Epithelial cell of esophagus (primary cell): ENCODE results near the gene CAMKK1.

Experiments
- DNase-seq: peaks from one replicate; pipeline ENCODE4 v3.0.0; 2010; ENCODE audit warnings: low read depth
- H3K4me3 ChIP-seq: 2 replicates; pipeline ENCODE4 v1.5.1; 2011; ENCODE audit warnings: mild to moderate bottlenecking, low read length, control low read depth
- CTCF ChIP-seq: IDR thresholded peaks from 2 replicates; pipeline ENCODE4 v1.5.1; 2011; ENCODE audit warnings: low read depth, mild to moderate bottlenecking, low read length, control low read depth, inconsistent platforms; ENCODE audit not compliant: insufficient read depth; ENCODE audit errors: missing control alignments

The CAMKK1 gene

GRCh38 chr17:3835410-3836229 lies 57.2 kb downstream of the CAMKK1 start:
- DNase-seq, result no peak
- no peak overlapping the region for H3K4me3 ChIP-seq
- TF ChIP-seq CTCF, result no peak

GRCh38 chr17:3834811-3835210 lies 58.0 kb downstream of the CAMKK1 start:
- TF ChIP-seq CTCF, result no peak
- no peak overlapping the region for H3K4me3 ChIP-seq
- no peak for DNase-seq

GRCh38 chr17:3828852-3829232 lies 64.0 kb downstream of the CAMKK1 start:
- H3K4me3 ChIP-seq, result no peak overlapping the region
- DNase-seq, result no peak
- no peak for TF ChIP-seq CTCF

- no peak for TF ChIP-seq CTCF
- no peak for DNase-seq
- no peak overlapping the region for H3K4me3 ChIP-seq
These were observed 64.6 kb downstream of the CAMKK1 start for GRCh38 chr17:3828151-3828851.

- peak; percentile 83 for DNase-seq
- no peak overlapping the region for H3K4me3 ChIP-seq
- peak; percentile 90 for TF ChIP-seq CTCF
These were observed 65.6 kb downstream of the CAMKK1 start for GRCh38 chr17:3827124-3827773.

GRCh38 chr17:3826191-3826590 lies 66.7 kb downstream of the CAMKK1 start:
- H3K4me3 ChIP-seq, result no peak overlapping the region
- no peak for TF ChIP-seq CTCF
- DNase-seq, result no peak
